ENCODE measurements around the gene OR2H2. TPM values are rescaled to one million over a fixed set of nuclear protein-coding genes. Genes with fewer than 3 reads are reported as not detected.

OR2H2 gene
- total RNA-seq, 4 donors from 2014 or later: not detected

DNA sequence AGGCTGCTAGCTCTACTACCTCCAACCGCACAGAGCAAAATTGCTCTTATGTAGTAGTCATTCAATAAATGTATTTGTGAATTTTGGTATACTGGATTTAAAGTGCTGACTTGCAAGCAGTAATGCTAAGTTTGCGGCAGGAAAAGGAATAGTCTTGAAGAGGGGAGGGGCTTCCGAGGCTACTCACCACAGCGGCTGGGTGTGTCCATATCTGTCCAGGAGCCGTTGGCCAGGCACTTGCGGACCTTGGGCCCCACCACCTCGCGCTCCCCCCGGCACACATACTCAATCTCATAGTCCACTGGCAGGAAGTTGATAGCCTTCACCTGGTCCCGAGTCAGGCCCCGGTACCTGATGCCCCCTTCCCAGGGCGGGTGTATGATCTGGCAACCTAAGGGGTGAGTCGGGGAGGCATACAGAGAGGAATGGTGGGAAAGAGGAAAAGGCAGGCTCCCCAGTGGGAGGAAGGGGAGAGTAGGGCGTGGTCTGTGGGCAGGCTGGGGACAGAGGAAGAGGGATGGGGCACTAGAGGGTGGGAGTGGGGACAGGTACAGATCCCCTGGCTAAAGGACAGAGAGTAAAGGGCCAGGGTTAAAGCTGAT is 46.4 kb downstream of the OR2H2 start:
- ATAC-seq: no peak
- H3K27me3 ChIP-seq: no peaks in the 10 kb centered on the region
- H3K36me3 ChIP-seq: no peaks in the 10 kb centered on the region
- peaks cover 0 to 69% (median 20%) of the 10 kb centered on the region in 3 donors for H3K4me1 ChIP-seq
- no peak for TF ChIP-seq POLR2AphosphoS5 (IDR thresholded peaks at IDR 0.05)
- TF ChIP-seq, protein P1, sequence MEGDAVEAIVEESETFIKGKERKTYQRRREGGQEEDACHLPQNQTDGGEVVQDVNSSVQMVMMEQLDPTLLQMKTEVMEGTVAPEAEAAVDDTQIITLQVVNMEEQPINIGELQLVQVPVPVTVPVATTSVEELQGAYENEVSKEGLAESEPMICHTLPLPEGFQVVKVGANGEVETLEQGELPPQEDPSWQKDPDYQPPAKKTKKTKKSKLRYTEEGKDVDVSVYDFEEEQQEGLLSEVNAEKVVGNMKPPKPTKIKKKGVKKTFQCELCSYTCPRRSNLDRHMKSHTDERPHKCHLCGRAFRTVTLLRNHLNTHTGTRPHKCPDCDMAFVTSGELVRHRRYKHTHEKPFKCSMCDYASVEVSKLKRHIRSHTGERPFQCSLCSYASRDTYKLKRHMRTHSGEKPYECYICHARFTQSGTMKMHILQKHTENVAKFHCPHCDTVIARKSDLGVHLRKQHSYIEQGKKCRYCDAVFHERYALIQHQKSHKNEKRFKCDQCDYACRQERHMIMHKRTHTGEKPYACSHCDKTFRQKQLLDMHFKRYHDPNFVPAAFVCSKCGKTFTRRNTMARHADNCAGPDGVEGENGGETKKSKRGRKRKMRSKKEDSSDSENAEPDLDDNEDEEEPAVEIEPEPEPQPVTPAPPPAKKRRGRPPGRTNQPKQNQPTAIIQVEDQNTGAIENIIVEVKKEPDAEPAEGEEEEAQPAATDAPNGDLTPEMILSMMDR (IDR thresholded peaks at IDR 0.05): no peak
- TF ChIP-seq EP300 (IDR thresholded peaks at IDR 0.05): no peak
- no peak for TF ChIP-seq POLR2A (IDR thresholded peaks at IDR 0.05)
- 75 to 92% methylated on average over 2 to 4 of the region's 14 CpGs for WGBS, 2 donors (ENCODE audit: low coverage in 1 of 2)
- peak overlapping the region in 1 of 2 donors; percentile 91 for H3K4me3 ChIP-seq
- no peak overlapping the region for H3K27ac ChIP-seq
- no peaks in the 10 kb centered on the region for H3K9me3 ChIP-seq

DNA sequence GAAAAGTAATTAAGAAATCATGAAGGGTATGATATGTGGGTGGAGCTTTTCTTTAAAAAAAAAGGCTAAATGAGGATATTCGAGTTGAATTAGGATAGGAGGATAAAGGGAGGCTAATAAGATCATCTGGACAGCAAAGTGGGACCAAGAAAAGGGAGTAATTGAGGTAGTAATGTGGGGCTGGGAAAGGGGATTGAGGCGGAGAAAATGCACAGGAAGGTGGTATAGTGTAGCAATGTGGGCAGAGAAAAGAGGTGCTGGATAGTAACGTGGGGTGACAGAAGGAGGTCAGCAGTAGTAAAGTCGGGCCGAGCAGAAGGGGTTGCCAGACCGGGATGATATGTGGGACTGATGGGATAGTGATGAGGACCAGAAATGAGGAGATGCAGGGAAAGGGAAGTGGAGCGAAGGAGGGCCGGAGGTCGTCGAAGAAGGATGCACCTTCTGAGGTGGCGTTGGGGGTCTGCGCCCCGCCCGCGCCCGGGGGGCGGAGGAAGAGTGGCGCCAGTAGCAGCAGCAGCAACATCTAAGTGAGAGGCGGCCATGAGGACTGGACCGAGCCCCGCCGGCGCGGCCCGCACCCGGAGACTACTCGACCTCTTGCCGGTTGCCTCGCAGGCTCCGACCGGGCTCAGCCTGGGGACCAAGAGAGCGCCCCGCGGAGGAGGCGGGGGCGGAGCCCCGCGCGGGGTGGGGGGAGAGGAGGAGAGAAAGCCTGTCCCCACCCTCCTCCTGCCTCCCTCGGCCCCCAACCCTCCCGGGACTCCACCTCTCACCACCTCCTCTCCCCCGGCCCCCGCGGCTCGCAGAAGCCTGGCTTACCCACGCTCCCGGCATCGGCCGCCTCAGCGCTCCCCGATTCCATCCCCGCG is 47.2 kb downstream of the OR2H2 start:
- peak; percentile 41 for ATAC-seq
- no peaks in the 10 kb centered on the region for H3K36me3 ChIP-seq
- 2 to 7% methylated on average over 12 to 38 of the region's 53 CpGs for WGBS, 2 donors (ENCODE audit: low coverage in 1 of 2)
- peaks cover 0 to 62% (median 20%) of the 10 kb centered on the region in 3 donors for H3K4me1 ChIP-seq
- peak overlapping the region; percentile 71 to 93 (median 92) for H3K27ac ChIP-seq
- TF ChIP-seq, protein P1 (IDR thresholded peaks at IDR 0.05): no peak
- no peak for TF ChIP-seq POLR2AphosphoS5 (IDR thresholded peaks at IDR 0.05)
- no peak for TF ChIP-seq EP300 (IDR thresholded peaks at IDR 0.05)
- no peak for TF ChIP-seq POLR2A (IDR thresholded peaks at IDR 0.05)
- H3K9me3 ChIP-seq: no peaks in the 10 kb centered on the region
- peak overlapping the region; percentile 79 to 91 for H3K4me3 ChIP-seq
- H3K27me3 ChIP-seq: no peaks in the 10 kb centered on the region

DNA sequence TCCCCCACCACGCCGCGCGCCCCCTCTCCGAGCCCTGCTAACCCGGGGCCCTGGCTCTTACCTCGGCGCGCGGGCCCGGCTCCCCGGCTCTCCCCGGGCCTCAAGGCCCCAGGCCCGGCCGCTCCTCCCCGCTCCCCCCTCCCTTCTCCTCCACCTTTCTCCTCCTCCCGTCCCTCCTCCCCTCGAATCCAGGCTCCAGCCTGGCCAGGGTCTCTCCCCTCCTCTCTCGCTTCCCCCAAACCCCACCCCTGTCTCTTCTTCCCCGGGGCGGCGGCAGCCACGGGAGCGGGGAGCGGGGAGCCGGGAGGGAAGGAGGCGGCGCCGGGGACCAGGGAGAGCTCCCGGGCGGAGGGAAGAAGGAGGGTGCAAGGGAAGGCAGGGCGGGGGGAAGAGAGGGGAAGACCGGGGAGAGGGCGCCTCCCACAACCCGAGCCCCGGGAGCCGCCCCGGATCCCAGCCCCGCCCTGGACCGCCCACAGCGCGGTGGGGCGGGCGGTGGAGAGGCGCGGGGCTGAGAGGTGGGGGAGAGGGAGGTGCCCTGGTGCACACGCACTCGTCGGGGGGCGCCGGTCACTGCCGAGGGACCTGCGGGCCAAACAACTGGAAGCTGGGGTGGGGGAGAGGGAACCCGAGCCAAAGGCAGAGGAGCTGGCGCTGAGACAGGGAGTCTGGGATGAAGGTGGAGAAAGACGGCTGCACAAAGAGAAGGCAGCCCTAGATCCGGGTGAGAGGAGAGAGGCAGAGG is 48.0 kb downstream of the OR2H2 start, which contains the start of gene GABBR1:
Gene GABBR1, minus strand, starts transcription at position 395 of the 745 bp plus-strand sequence. CDS start 798 bp downstream, outside the sequence.
- Histone ChIP-seq H3K9me3 (no peaks in the 10 kb centered on the region), H3K27ac (peak within 1 kb of the TSS; percentile 71 to 93 (median 92)), H3K27me3 (no peaks in the 10 kb centered on the region), H3K36me3 (no peaks in the 10 kb centered on the region), H3K4me1 (peaks cover 0 to 55% (median 14%) of the 10 kb centered on the region in 3 donors), H3K4me3 (peak within 1 kb of the TSS; percentile 79 to 91)
- ATAC-seq: peak; percentile 95
- WGBS, 2 donors (ENCODE audit: low coverage in 1 of 2): 0% methylated on average over 10 to 27 of the region's 57 CpGs
- TF ChIP-seq POLR2A (IDR thresholded peaks at IDR 0.05) (peak; percentile 65 to 80), POLR2AphosphoS5 (IDR thresholded peaks at IDR 0.05) (peak; percentile 58)
- TF ChIP-seq, protein P1 (IDR thresholded peaks at IDR 0.05): no peak

DNA sequence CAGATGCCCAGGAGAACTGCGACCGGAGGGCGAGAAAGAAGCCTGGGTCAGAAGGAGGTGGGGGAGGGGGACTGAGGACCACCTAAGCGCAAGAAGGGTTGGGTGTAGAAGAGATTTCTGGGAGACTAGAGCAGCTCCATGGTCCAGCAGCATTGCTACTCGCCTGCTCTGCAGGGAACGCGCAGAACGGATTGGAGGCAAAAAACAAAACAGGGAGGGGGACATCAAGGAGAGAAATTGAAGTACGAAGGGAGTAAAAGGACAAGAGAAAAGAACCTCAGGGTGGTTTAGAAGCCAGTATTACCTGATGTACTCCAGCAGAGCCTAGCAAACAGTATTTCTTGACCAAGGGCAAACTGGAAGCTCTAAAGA is 48.6 kb downstream of the OR2H2 start:
- Histone ChIP-seq H3K27ac (peak overlapping the region; percentile 1 to 93 (median 92)), H3K36me3 (no peaks in the 10 kb centered on the region), H3K4me3 (peak overlapping the region; percentile 79 to 91), H3K27me3 (no peaks in the 10 kb centered on the region), H3K9me3 (no peaks in the 10 kb centered on the region), H3K4me1 (peaks cover 0 to 52% (median 13%) of the 10 kb centered on the region in 3 donors)
- 2 to 3% methylated on average over 9 of the region's 9 CpGs for WGBS, 2 donors (ENCODE audit: low coverage in 1 of 2)
- ATAC-seq: peak; percentile 2
- TF ChIP-seq POLR2A (IDR thresholded peaks at IDR 0.05): no peak
- TF ChIP-seq, protein P1 (IDR thresholded peaks at IDR 0.05): no peak
- TF ChIP-seq EP300 (IDR thresholded peaks at IDR 0.05): no peak
- TF ChIP-seq POLR2AphosphoS5 (IDR thresholded peaks at IDR 0.05): no peak
